ENCODE results near the gene CHCHD1. TPM values are rescaled to one million over a fixed set of nuclear protein-coding genes. Genes with fewer than 3 reads are reported as not detected.

The CHCHD1 gene
- total and polyA plus RNA-seq, 2 experiments from 2014 or later: 40.6 to 187 TPM

DNA sequence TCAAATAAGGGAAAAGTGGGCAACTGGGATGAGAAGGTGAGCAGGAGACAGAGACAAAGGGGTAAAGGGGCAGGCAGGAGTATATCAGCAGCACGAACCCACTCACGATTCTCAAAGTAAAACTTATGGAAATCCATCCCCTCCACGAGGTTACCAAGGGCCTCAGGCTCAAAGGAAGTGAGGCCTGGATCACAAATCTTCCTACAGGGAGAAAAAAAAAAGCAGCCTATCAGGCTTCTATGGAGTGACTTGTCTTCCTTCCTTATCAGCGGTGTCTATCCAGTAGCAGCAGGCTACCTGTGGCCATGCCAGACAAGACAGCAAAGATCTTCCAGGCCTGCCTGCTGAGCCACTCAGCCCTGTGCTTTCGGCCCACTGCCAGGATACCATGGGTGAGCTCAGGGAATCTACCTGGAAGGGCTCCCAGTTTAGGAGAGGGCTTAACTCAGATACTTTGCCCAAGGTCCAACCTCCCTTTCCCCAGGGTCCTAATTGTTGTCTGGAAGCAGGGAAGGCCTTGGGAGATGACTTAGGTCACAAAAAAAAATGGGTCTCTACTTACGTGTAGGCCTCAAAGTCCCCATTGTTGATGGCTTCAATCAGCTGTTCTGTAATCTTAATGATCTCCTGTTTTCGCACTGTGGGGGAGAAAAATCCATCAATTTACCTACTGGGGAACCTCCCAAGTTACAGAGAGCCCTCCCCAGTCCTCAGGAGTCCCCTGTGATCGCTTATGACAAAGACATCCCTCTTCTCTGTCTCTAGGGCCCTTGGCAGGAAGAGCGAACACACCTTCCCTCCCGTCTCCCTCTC is 35.3 kb downstream of the CHCHD1 start (continued):
- no peak for TF ChIP-seq ZNF462 (CRISPR knock-in tag; IDR thresholded peaks at IDR 0.05)
- TF ChIP-seq POLR2AphosphoS5 (IDR thresholded peaks at IDR 0.05; ENCODE audit: low read depth): no peak
- TF ChIP-seq STAT1 (IDR thresholded peaks at IDR 0.05; ENCODE audit: unreplicated experiment): no peak
- no peak for TF ChIP-seq ETS1 (IDR thresholded peaks at IDR 0.05)
- no peak for TF ChIP-seq EZH2phosphoT487 (IDR thresholded peaks at IDR 0.05; ENCODE audit: unreplicated experiment)
- no peak for TF ChIP-seq ZNF331 (CRISPR knock-in tag; IDR thresholded peaks at IDR 0.05; ENCODE audit: low read depth)

DNA sequence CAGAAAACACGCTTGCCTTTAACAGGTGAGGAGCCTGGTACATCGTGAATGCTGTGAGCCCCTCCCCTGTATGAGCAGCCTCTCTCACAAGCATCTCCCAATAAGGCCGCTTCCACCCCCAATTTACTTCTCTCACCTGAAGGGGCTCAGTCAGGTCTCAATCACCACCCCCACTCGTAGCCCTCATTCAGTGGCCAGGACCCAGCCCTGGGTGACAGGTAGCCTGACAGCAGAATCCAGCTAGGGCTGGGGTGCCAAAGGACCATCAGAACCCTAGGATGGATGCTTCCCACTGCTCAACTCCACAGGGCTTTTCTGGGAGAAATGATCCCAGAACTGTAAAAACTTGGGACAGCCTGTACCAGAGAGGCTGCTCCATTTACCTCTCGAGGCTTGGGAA is 36.0 kb downstream of the CHCHD1 start:
- Histone ChIP-seq H3K36me3 (ENCODE audit: insufficient read depth) (peaks cover 6% of the 10 kb centered on the region; the same call in 1 of the 2 replicates), H3K9me2 (ENCODE audit: insufficient read depth) (no peaks in the 10 kb centered on the region), H2AFZ (no peak overlapping the region), H4K20me1 (replicated peaks; ENCODE audit: insufficient read depth) (peaks cover 16% of the 10 kb centered on the region), H3K4me2 (no peak overlapping the region), H3K4me3 (no peak overlapping the region), H3F3A (replicated peaks; ENCODE audit: low read depth) (0 out of 2 replicates have a peak, but pooled peaks cover 9% of the 10 kb centered on the region), H3K27ac (ENCODE audit: low read depth) (no peak overlapping the region), H3K27me3 (ENCODE audit: insufficient read depth) (no peaks in the 10 kb centered on the region), H3K4me1 (ENCODE audit: insufficient read depth) (no peaks in the 10 kb centered on the region), H3K79me2 (replicated peaks; ENCODE audit: insufficient read depth) (no peaks in the 10 kb centered on the region)
- H3K36me3 Mint-ChIP-seq (ENCODE audit: low read depth): peaks cover 24% of the 10 kb centered on the region
- H3K27me3 Mint-ChIP-seq (ENCODE audit: insufficient read depth, low read depth, poor library complexity): peaks cover 12% of the 10 kb centered on the region
- no peaks in the 10 kb centered on the region for H3K9me3 Mint-ChIP-seq
- DNase-seq (ENCODE audit: low spot score): no peak
- ATAC-seq: no peak
- H3K4me3 Mint-ChIP-seq: no peak overlapping the region
- no peak overlapping the region for H3K27ac Mint-ChIP-seq
- peaks cover 11% of the 10 kb centered on the region for H3K4me1 Mint-ChIP-seq
- TF ChIP-seq CREB1 (CRISPR knock-in tag; IDR thresholded peaks at IDR 0.05; ENCODE audit: low read depth) (no peak), EZH2 (IDR thresholded peaks at IDR 0.05; ENCODE audit: low read depth, unreplicated experiment) (no peak), ZNF331 (CRISPR knock-in tag; IDR thresholded peaks at IDR 0.05; ENCODE audit: low read depth) (no peak), REST (IDR thresholded peaks at IDR 0.05; ENCODE audit: unreplicated experiment) (no peak)
